HUES6 (cell line): ENCODE data around the gene CNTNAP2.

Experiments
- H3K27ac ChIP-seq: 2 replicates; pipeline ENCODE4 v1.7.0; 2013; ENCODE audit warnings: low read depth, mild to moderate bottlenecking, low read length, inconsistent platforms
- H3K27me3 ChIP-seq: 2 replicates; pipeline ENCODE4 v1.6.1; 2013; ENCODE audit warnings: low read length; ENCODE audit not compliant: control insufficient read depth, insufficient read depth
- H3K36me3 ChIP-seq: 2 replicates; pipeline ENCODE4 v1.6.1; 2013; ENCODE audit warnings: low read length; ENCODE audit not compliant: control insufficient read depth, insufficient read depth
- H3K4me1 ChIP-seq: 2 replicates; pipeline ENCODE4 v1.6.1; 2013; ENCODE audit warnings: low read length; ENCODE audit not compliant: control insufficient read depth, insufficient read depth
- H3K4me3 ChIP-seq: 2 replicates; pipeline ENCODE4 v1.5.1; 2013; ENCODE audit warnings: low read depth, low read length
- H3K9ac ChIP-seq: one replicate; pipeline ENCODE4 v1.6.1; 2013; ENCODE audit warnings: mild to moderate bottlenecking, low read length
- H3K9me3 ChIP-seq: 2 replicates; pipeline ENCODE4 v1.6.1; 2013; ENCODE audit warnings: low read depth, low read length; ENCODE audit not compliant: control insufficient read depth, insufficient read depth

The CNTNAP2 gene

DNA sequence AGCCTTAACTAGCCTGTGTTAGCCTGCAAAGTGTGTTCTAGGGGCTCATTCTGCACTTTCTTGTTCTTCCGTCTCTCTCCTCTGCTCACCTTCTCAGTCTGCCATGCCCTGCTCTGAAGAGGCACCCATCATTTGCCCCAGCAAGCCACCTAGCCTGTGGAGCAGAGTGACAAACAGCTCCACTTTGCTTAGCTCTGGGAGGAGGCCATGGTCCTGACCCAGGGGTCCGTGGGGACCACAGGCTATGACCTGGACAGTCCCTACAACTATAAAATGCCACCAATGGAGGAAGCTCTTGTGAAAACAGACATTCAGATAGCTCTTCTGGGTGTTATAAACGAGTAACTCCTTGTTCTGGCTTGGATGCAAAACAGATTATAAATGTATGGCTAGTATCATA, 1029.6 kb downstream of the CNTNAP2 start:
- no peak overlapping the region for H3K27ac ChIP-seq
- H3K9me3 ChIP-seq = peaks cover 5% of the 10 kb centered on the region; the same call in 1 of the 2 replicates
- no peaks in the 10 kb centered on the region for H3K27me3 ChIP-seq
- no peak overlapping the region for H3K4me3 ChIP-seq
- peaks cover 8% of the 10 kb centered on the region; the same call in 1 of the 2 replicates for H3K4me1 ChIP-seq
- no peak overlapping the region for H3K9ac ChIP-seq
- no peaks in the 10 kb centered on the region for H3K36me3 ChIP-seq

DNA sequence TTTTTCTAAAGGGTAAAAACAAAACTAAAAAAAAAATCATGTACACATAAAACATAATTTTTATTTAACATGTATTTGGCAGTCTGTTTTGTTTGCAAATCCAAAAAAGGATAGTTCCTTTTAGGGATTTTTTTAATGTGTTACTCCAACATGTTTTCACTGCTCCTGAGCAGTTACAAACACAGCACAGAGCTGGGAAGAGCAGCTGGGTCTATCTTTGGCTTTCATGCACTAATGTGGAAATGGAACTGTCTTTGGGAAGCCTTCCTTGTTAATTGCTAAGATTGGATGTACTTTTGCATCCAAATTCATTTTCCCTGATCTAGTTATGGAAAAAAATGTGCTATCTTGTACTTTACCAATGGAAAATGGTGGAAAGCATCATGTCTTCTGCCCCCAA, 1035.1 kb downstream of the CNTNAP2 start:
- no peaks in the 10 kb centered on the region for H3K4me1 ChIP-seq
- no peaks in the 10 kb centered on the region for H3K36me3 ChIP-seq
- H3K9ac ChIP-seq = no peak overlapping the region
- H3K27ac ChIP-seq = no peak overlapping the region
- peaks cover 5% of the 10 kb centered on the region; the same call in 1 of the 2 replicates for H3K9me3 ChIP-seq
- no peak overlapping the region for H3K4me3 ChIP-seq
- no peaks in the 10 kb centered on the region for H3K27me3 ChIP-seq

DNA sequence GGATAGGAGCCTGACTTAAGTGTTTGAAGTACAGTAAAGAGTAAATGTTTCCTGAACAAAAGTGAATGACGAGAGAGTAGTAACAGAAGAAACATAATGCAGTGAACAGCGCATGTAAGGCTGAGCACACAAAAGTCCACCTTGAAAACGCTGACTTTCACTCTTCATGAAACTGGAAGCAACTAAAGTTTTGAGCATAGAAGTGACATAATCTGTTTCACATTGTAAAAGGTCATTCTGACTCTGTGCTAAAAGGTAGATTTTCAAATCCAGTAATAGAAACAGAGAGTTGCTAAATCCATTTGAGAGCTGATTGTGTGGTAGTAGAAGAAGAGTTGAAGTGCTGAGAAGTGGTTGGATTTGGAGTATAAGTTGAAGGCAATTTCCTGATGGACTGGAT, 1037.0 kb downstream of the CNTNAP2 start:
- no peaks in the 10 kb centered on the region for H3K27me3 ChIP-seq
- no peak overlapping the region for H3K27ac ChIP-seq
- no peak overlapping the region for H3K9ac ChIP-seq
- no peak overlapping the region for H3K4me3 ChIP-seq
- H3K9me3 ChIP-seq = peaks cover 4% of the 10 kb centered on the region; the same call in 1 of the 2 replicates
- H3K36me3 ChIP-seq = no peaks in the 10 kb centered on the region
- H3K4me1 ChIP-seq = no peaks in the 10 kb centered on the region

DNA sequence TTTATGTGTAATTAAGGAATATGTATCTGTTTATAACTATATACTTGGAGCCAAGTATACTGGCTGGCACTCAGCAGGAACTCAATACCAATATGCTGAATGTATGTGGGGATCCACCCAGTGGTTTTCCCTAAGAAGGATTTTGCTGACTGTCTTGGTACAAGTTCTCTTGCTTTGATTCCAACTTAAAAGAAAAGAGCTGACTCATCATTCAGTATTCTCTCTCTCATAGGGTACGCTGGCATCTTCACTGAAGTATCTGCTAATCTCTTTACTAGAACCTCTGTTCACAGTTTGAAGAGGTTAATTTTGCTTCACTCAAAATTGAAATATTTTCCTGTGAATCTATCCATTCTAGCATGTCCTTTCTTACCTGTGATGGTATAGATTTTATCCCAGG, 1044.8 kb downstream of the CNTNAP2 start:
- Histone ChIP-seq H3K27ac (no peak overlapping the region), H3K27me3 (no peaks in the 10 kb centered on the region), H3K9me3 (no peaks in the 10 kb centered on the region), H3K9ac (no peak overlapping the region), H3K4me3 (no peak overlapping the region), H3K4me1 (no peaks in the 10 kb centered on the region), H3K36me3 (no peaks in the 10 kb centered on the region)

DNA sequence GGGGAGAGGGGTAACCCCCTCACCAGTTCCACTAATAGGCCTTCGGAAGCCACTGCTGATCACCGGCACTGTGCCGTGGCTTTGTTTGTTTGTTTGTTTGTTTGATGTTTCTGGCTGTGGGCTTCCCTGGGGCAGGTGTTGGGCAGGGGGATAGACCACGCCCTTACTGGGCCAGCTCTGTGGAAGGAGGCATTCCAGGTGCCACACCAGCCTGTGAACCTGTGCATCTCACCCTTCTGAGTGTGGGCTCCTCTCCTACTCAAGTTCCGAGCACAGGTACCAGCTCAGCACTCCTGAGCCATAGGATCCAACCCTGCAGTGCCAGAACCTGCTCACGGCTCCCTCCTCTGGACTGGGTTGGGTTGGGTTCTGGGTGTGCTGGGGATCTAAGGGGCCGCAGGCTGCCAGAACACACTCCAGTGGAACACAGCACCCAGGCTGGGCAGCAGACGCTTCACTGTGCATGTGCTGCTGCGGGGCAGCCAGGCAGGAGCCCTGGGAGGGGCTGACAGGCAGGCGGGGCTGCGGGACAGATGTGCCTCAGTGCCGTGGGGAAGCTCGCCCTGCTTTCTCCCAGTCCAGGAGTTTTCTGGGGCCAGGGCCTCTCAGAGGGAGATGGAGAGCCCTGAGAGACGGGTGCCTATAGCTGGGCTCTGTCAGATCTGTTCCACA, 1053.9 kb downstream of the CNTNAP2 start:
- H3K4me1 ChIP-seq = no peaks in the 10 kb centered on the region
- H3K9ac ChIP-seq = no peak overlapping the region
- H3K27ac ChIP-seq = no peak overlapping the region
- H3K36me3 ChIP-seq = no peaks in the 10 kb centered on the region
- H3K4me3 ChIP-seq = no peak overlapping the region
- no peaks in the 10 kb centered on the region for H3K9me3 ChIP-seq
- H3K27me3 ChIP-seq = no peaks in the 10 kb centered on the region

DNA sequence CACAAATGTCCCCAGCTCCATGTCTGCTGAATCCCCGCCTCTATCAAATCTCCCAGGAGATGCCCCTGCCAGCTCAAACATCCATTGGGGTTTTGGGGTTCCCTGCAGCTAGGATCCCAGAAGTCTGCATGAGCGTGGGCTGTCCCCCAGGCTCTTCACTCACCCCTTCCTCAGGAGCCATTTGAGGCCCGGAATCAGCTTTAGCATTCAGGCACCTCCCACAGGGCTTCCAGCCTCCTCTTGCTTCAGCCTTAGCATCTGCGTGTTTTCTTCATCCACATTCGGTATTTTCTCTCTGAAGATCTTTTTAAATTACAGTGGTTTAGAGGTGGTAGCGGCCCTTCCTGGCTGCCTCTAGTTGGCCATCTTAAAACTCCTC, 1054.4 kb downstream of the CNTNAP2 start:
- H3K27me3 ChIP-seq = no peaks in the 10 kb centered on the region
- H3K9ac ChIP-seq = no peak overlapping the region
- no peaks in the 10 kb centered on the region for H3K4me1 ChIP-seq
- no peak overlapping the region for H3K4me3 ChIP-seq
- H3K9me3 ChIP-seq = no peaks in the 10 kb centered on the region
- no peak overlapping the region for H3K27ac ChIP-seq
- no peaks in the 10 kb centered on the region for H3K36me3 ChIP-seq

DNA sequence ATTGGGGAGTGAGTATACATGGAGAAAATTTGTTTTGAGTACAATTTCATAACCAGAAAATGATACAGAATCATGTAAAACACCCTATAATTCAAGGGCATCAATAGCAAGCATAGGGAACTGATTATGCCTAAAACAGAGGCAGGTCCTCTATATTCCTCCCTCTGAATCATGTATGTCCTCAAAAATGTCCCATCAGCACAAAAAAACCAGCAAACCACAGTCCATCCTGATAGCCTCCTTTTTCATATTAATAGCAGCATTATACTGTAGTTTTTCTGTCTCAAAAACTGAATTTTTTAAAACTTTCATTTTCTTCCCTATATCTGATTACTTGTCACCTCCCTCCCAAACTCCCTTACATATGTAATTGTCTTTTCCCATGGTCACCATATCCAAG, 1057.3 kb downstream of the CNTNAP2 start:
- no peaks in the 10 kb centered on the region for H3K36me3 ChIP-seq
- H3K9ac ChIP-seq = no peak overlapping the region
- no peaks in the 10 kb centered on the region for H3K27me3 ChIP-seq
- no peaks in the 10 kb centered on the region for H3K9me3 ChIP-seq
- no peak overlapping the region for H3K27ac ChIP-seq
- no peak overlapping the region for H3K4me3 ChIP-seq
- no peaks in the 10 kb centered on the region for H3K4me1 ChIP-seq

DNA sequence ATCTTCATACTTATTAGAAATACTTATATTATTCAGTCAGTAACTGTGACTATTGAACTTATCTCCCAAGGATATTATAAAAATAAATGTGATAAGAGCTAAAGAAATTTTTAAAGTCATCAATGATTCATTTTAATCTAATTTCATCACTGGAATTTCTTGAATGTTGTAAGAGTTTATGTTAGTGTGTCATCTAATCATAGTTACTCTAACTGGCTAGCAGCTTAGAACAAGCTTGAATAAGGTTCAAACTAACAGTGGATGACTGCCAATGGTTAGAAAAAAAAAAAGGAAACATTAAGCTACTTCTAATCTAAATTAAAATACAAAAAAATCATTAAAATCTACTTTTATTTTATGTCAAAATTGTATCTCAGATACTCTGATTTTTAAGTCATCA, 1066.3 kb downstream of the CNTNAP2 start:
- Histone ChIP-seq H3K4me3 (no peak overlapping the region), H3K36me3 (no peaks in the 10 kb centered on the region), H3K9me3 (0 out of 2 replicates have a peak, but pooled peaks cover 5% of the 10 kb centered on the region), H3K9ac (no peak overlapping the region), H3K27ac (no peak overlapping the region), H3K4me1 (no peaks in the 10 kb centered on the region), H3K27me3 (no peaks in the 10 kb centered on the region)

DNA sequence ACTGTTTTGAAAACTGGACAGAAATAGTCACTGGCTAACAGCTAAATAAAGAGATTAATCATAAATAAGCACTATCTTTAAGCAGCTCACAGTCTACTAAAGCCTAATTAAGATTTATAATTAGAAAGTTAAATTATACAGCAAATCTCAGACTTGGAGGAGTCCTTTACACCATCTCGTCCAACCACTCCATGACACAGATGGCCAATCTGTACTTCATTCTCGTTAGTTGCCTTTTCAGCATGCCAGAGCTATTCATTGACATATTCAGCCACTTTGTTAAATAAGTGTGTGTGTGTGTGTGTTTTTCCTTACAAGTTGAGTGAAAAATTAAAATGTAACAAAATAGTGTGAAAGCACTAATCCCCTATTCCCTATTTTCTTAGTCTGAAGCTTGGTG, 1066.7 kb downstream of the CNTNAP2 start:
- Histone ChIP-seq H3K27ac (no peak overlapping the region), H3K27me3 (no peaks in the 10 kb centered on the region), H3K4me3 (no peak overlapping the region), H3K36me3 (no peaks in the 10 kb centered on the region), H3K9me3 (0 out of 2 replicates have a peak, but pooled peaks cover 5% of the 10 kb centered on the region), H3K4me1 (no peaks in the 10 kb centered on the region), H3K9ac (no peak overlapping the region)

DNA sequence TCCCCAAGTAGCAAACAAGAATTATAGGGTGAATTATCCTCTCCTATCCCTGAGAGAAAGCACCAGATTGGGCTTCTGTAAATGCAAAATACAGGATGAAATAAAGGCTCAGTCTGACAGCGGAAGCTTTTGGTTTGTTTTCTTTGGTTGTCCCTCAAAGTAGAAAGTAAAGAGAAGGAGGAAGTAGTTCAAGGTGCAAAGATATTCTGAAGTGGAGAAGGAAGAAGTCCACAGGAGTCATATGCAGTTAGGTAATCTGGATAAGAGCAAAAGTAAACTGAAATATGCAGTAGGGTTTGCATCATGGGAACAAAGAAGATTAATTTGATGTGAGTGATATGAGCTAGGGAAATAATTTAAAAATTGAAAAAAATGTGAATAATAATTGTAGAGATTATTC, 1071.9 kb downstream of the CNTNAP2 start:
- no peak overlapping the region for H3K4me3 ChIP-seq
- H3K27ac ChIP-seq = no peak overlapping the region
- H3K9me3 ChIP-seq = 0 out of 2 replicates have a peak, but pooled peaks cover 5% of the 10 kb centered on the region
- no peak overlapping the region for H3K9ac ChIP-seq
- H3K36me3 ChIP-seq = no peaks in the 10 kb centered on the region
- no peaks in the 10 kb centered on the region for H3K27me3 ChIP-seq
- H3K4me1 ChIP-seq = no peaks in the 10 kb centered on the region

DNA sequence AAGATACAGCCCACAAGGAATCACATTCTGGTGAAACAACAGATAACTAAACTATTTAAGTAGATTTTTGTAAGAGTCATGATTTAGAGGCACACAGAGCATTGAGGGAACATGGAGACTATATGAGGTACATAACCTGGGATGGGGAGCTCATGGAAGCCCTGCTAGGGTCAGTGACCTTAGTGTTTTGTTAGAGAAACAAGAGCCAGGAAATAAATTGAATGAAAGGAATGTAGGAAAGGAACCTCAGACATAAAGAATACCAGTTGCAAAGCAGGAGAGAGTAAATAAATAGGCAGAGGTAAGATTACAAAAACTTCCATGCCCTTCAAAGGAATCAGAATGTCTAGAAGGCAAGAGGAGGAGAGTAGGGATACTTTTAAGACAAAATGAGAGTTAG, 1076.9 kb downstream of the CNTNAP2 start:
- H3K4me1 ChIP-seq = no peaks in the 10 kb centered on the region
- no peak overlapping the region for H3K27ac ChIP-seq
- no peaks in the 10 kb centered on the region for H3K36me3 ChIP-seq
- H3K4me3 ChIP-seq = no peak overlapping the region
- no peaks in the 10 kb centered on the region for H3K9me3 ChIP-seq
- H3K9ac ChIP-seq = no peak overlapping the region
- H3K27me3 ChIP-seq = no peaks in the 10 kb centered on the region
